ENCODE data around the gene LRMDA.

The LRMDA gene

GRCh38 chr10:75709811-75710210, 278.4 kb downstream of the LRMDA start:
- no peak overlapping the region for H2BK12ac ChIP-seq (ENCODE audit: low read length in 2 of 2)
- H2AFZ ChIP-seq (ENCODE audit: low read depth, low read length), result no peak overlapping the region
- H2BK120ac ChIP-seq (ENCODE audit: low read depth, low read length), result no peak overlapping the region
- no peak overlapping the region for H3K14ac ChIP-seq (ENCODE audit: low read length in 2 of 2)
- H3K27me3 ChIP-seq (ENCODE audit: control insufficient read depth in 1 of 2, insufficient read depth in 1 of 2, low read length in 2 of 2), result peaks cover 0 to 8% of the 10 kb centered on the region in 2 experiments
- H4K91ac ChIP-seq (ENCODE audit: low read length), result no peak overlapping the region
- no peak overlapping the region for H2AK5ac ChIP-seq (ENCODE audit: low read length, severe bottlenecking)
- no peak overlapping the region for H3K4ac ChIP-seq (ENCODE audit: low read depth in 1 of 2, low read length in 2 of 2)
- H2BK15ac ChIP-seq (ENCODE audit: low read depth, poor library complexity, severe bottlenecking), result no peak overlapping the region
- no peak overlapping the region for H3K4me3 ChIP-seq (ENCODE audit: insufficient read depth in 1 of 2, low read depth in 1 of 2, low read length in 2 of 2)
- H4K8ac ChIP-seq (ENCODE audit: low read length), result no peak overlapping the region
- H3K4me2 ChIP-seq (ENCODE audit: low read length, poor library complexity, severe bottlenecking), result no peak overlapping the region
- 83% methylated on average over 1 of the region's 3 CpGs for WGBS
- no peak overlapping the region for H3K18ac ChIP-seq (ENCODE audit: low read depth in 1 of 2, low read length in 2 of 2)
- no peaks in the 10 kb centered on the region for H3K9me3 ChIP-seq (ENCODE audit: control insufficient read depth, low read length)
- no peaks in the 10 kb centered on the region for H3K4me1 ChIP-seq (ENCODE audit: control insufficient read depth, insufficient read depth, low read depth, low read length)
- H2BK5ac ChIP-seq (ENCODE audit: low read depth, low read length, poor library complexity, severe bottlenecking), result no peak overlapping the region
- no peak overlapping the region for H3K9ac ChIP-seq (ENCODE audit: low read length)
- no peaks in the 10 kb centered on the region for H3K79me1 ChIP-seq (replicated peaks; ENCODE audit: low read length, poor library complexity, severe bottlenecking)
- no peak overlapping the region for H3K27ac ChIP-seq (ENCODE audit: low read length, poor library complexity, severe bottlenecking)
- H3K23ac ChIP-seq (ENCODE audit: low read length in 2 of 2), result no peak overlapping the region
- no peak for DNase-seq
- H3K36me3 ChIP-seq (ENCODE audit: control insufficient read depth in 1 of 2, insufficient read depth in 2 of 2, low read depth in 1 of 2, low read length in 2 of 2), result no peaks in the 10 kb centered on the region

DNA sequence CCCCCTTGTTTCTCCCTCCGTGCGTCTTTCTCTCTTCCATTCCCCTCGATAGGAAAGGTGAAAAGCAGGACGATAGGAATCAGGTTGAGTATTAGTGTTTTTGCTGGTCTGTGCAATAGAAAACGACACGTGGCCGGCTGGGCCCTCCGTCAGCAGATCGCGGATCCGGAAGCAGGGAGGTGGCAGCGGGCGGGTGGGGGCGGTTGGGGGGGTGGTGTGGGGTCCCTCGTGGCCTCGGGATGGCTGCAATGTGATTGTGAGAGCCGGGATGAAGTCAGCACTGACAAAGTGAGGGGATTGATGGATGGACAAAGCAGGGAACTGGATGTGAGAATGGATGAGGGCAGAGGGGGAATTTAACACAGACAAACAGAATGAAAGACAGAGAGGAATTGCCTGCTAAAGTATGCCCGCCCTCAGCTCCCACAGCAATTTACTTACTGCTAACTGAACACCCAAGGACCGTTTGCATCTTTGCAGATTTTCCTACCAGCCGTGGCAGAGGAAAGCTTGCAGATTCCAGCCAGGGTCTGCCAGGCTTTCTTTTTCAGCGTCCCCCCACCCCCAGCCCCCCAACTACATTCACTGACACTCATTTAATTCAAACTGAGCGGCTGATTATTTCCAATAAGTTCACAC, 280.9 kb downstream of the LRMDA start:
- H2BK12ac ChIP-seq (ENCODE audit: low read length in 2 of 2), result no peak overlapping the region
- H3K4me1 ChIP-seq (ENCODE audit: control insufficient read depth, insufficient read depth, low read depth, low read length), result no peaks in the 10 kb centered on the region
- H3K9me3 ChIP-seq (ENCODE audit: control insufficient read depth, low read length), result no peaks in the 10 kb centered on the region
- H2AK5ac ChIP-seq (ENCODE audit: low read length, severe bottlenecking), result no peak overlapping the region
- H2AFZ ChIP-seq (ENCODE audit: low read depth, low read length), result no peak overlapping the region
- H3K27ac ChIP-seq (ENCODE audit: low read length, poor library complexity, severe bottlenecking), result no peak overlapping the region
- H3K9ac ChIP-seq (ENCODE audit: low read length), result no peak overlapping the region
- no peak overlapping the region for H4K91ac ChIP-seq (ENCODE audit: low read length)
- H2BK120ac ChIP-seq (ENCODE audit: low read depth, low read length), result no peak overlapping the region
- DNase-seq, result no peak
- no peak overlapping the region for H4K8ac ChIP-seq (ENCODE audit: low read length)
- no peak overlapping the region for H2BK5ac ChIP-seq (ENCODE audit: low read depth, low read length, poor library complexity, severe bottlenecking)
- 53% methylated on average over 19 of the region's 22 CpGs for WGBS
- H3K4me2 ChIP-seq (ENCODE audit: low read length, poor library complexity, severe bottlenecking), result no peak overlapping the region
- H3K18ac ChIP-seq (ENCODE audit: low read depth in 1 of 2, low read length in 2 of 2), result no peak overlapping the region
- no peak overlapping the region for H3K4ac ChIP-seq (ENCODE audit: low read depth in 1 of 2, low read length in 2 of 2)
- H3K79me1 ChIP-seq (replicated peaks; ENCODE audit: low read length, poor library complexity, severe bottlenecking), result no peaks in the 10 kb centered on the region
- H3K36me3 ChIP-seq (ENCODE audit: control insufficient read depth in 1 of 2, insufficient read depth in 2 of 2, low read depth in 1 of 2, low read length in 2 of 2), result no peaks in the 10 kb centered on the region
- no peak overlapping the region for H2BK15ac ChIP-seq (ENCODE audit: low read depth, poor library complexity, severe bottlenecking)
- H3K14ac ChIP-seq (ENCODE audit: low read length in 2 of 2), result no peak overlapping the region
- peak overlapping the region in 1 of 2 experiments; percentile 56 for H3K23ac ChIP-seq (ENCODE audit: low read length in 2 of 2)
- no peak overlapping the region for H3K4me3 ChIP-seq (ENCODE audit: insufficient read depth in 1 of 2, low read depth in 1 of 2, low read length in 2 of 2)
- peaks cover 0 to 3% of the 10 kb centered on the region in 2 experiments for H3K27me3 ChIP-seq (ENCODE audit: control insufficient read depth in 1 of 2, insufficient read depth in 1 of 2, low read length in 2 of 2)

GRCh38 chr10:75716506-75716905, 285.1 kb downstream of the LRMDA start:
- Histone ChIP-seq H2BK5ac (ENCODE audit: low read depth, low read length, poor library complexity, severe bottlenecking) (no peak overlapping the region), H4K91ac (ENCODE audit: low read length) (no peak overlapping the region), H3K27ac (ENCODE audit: low read length, poor library complexity, severe bottlenecking) (no peak overlapping the region), H3K23ac (ENCODE audit: low read length in 2 of 2) (no peak overlapping the region), H3K14ac (ENCODE audit: low read length in 2 of 2) (no peak overlapping the region), H3K4me3 (ENCODE audit: insufficient read depth in 1 of 2, low read depth in 1 of 2, low read length in 2 of 2) (no peak overlapping the region), H3K36me3 (ENCODE audit: control insufficient read depth in 1 of 2, insufficient read depth in 2 of 2, low read depth in 1 of 2, low read length in 2 of 2) (no peaks in the 10 kb centered on the region), H2BK15ac (ENCODE audit: low read depth, poor library complexity, severe bottlenecking) (no peak overlapping the region), H3K4me2 (ENCODE audit: low read length, poor library complexity, severe bottlenecking) (no peak overlapping the region), H3K4ac (ENCODE audit: low read depth in 1 of 2, low read length in 2 of 2) (no peak overlapping the region), H3K18ac (ENCODE audit: low read depth in 1 of 2, low read length in 2 of 2) (no peak overlapping the region), H3K79me1 (replicated peaks; ENCODE audit: low read length, poor library complexity, severe bottlenecking) (no peaks in the 10 kb centered on the region), H3K9ac (ENCODE audit: low read length) (no peak overlapping the region), H2AFZ (ENCODE audit: low read depth, low read length) (no peak overlapping the region), H3K27me3 (ENCODE audit: control insufficient read depth in 1 of 2, insufficient read depth in 1 of 2, low read length in 2 of 2) (peaks cover 0 to 3% of the 10 kb centered on the region in 2 experiments), H4K8ac (ENCODE audit: low read length) (no peak overlapping the region), H3K9me3 (ENCODE audit: control insufficient read depth, low read length) (no peaks in the 10 kb centered on the region), H2AK5ac (ENCODE audit: low read length, severe bottlenecking) (no peak overlapping the region), H2BK120ac (ENCODE audit: low read depth, low read length) (no peak overlapping the region), H3K4me1 (ENCODE audit: control insufficient read depth, insufficient read depth, low read depth, low read length) (no peaks in the 10 kb centered on the region), H2BK12ac (ENCODE audit: low read length in 2 of 2) (no peak overlapping the region)
- WGBS, result 95% methylated on average over 2 of the region's 3 CpGs
- DNase-seq, result no peak

- H4K91ac ChIP-seq (ENCODE audit: low read length), result no peak overlapping the region
- H3K4ac ChIP-seq (ENCODE audit: low read depth in 1 of 2, low read length in 2 of 2), result no peak overlapping the region
- H3K79me1 ChIP-seq (replicated peaks; ENCODE audit: low read length, poor library complexity, severe bottlenecking), result no peaks in the 10 kb centered on the region
- H2BK15ac ChIP-seq (ENCODE audit: low read depth, poor library complexity, severe bottlenecking), result no peak overlapping the region
- WGBS, result 86% methylated on average over 8 of the region's 10 CpGs
- no peaks in the 10 kb centered on the region for H3K36me3 ChIP-seq (ENCODE audit: control insufficient read depth in 1 of 2, insufficient read depth in 2 of 2, low read depth in 1 of 2, low read length in 2 of 2)
- H3K9ac ChIP-seq (ENCODE audit: low read length), result no peak overlapping the region
- H3K18ac ChIP-seq (ENCODE audit: low read depth in 1 of 2, low read length in 2 of 2), result no peak overlapping the region
- no peak overlapping the region for H4K8ac ChIP-seq (ENCODE audit: low read length)
- no peak overlapping the region for H3K27ac ChIP-seq (ENCODE audit: low read length, poor library complexity, severe bottlenecking)
- H3K4me3 ChIP-seq (ENCODE audit: insufficient read depth in 1 of 2, low read depth in 1 of 2, low read length in 2 of 2), result no peak overlapping the region
- no peak overlapping the region for H3K4me2 ChIP-seq (ENCODE audit: low read length, poor library complexity, severe bottlenecking)
- H3K23ac ChIP-seq (ENCODE audit: low read length in 2 of 2), result no peak overlapping the region
- H3K27me3 ChIP-seq (ENCODE audit: control insufficient read depth in 1 of 2, insufficient read depth in 1 of 2, low read length in 2 of 2), result peaks cover 0 to 3% of the 10 kb centered on the region in 2 experiments
- no peak overlapping the region for H2BK5ac ChIP-seq (ENCODE audit: low read depth, low read length, poor library complexity, severe bottlenecking)
- no peak overlapping the region for H3K14ac ChIP-seq (ENCODE audit: low read length in 2 of 2)
- H2AFZ ChIP-seq (ENCODE audit: low read depth, low read length), result no peak overlapping the region
- no peaks in the 10 kb centered on the region for H3K9me3 ChIP-seq (ENCODE audit: control insufficient read depth, low read length)
- no peak overlapping the region for H2BK12ac ChIP-seq (ENCODE audit: low read length in 2 of 2)
- no peak for DNase-seq
- H3K4me1 ChIP-seq (ENCODE audit: control insufficient read depth, insufficient read depth, low read depth, low read length), result no peaks in the 10 kb centered on the region
- H2AK5ac ChIP-seq (ENCODE audit: low read length, severe bottlenecking), result no peak overlapping the region
- no peak overlapping the region for H2BK120ac ChIP-seq (ENCODE audit: low read depth, low read length)
These were observed 285.9 kb downstream of the LRMDA start for GRCh38 chr10:75717126-75717916.

Measured in mesenchymal stem cell (in vitro differentiated cells and primary cell).